ENCODE data around the gene HOXA6.

HOXA6 gene

GRCh38 chr7:27161214-27161720 lies 13.7 kb upstream of the HOXA6 start:
- DNase-seq: peak; percentile 56

- DNase-seq: peak; percentile 85
These were observed 13.1 kb upstream of the HOXA6 start for GRCh38 chr7:27160546-27161213.

GRCh38 chr7:27160145-27160545 lies 12.6 kb upstream of the HOXA6 start:
- no peak for DNase-seq

- no peak for DNase-seq
These were observed 11.9 kb upstream of the HOXA6 start for GRCh38 chr7:27159266-27160144.

GRCh38 chr7:27158436-27159265 lies 11.1 kb upstream of the HOXA6 start:
- DNase-seq: no peak

- no peak for DNase-seq
These were observed 10.3 kb upstream of the HOXA6 start for GRCh38 chr7:27157702-27158431.

- DNase-seq: peak; percentile 50
These were observed 9.5 kb upstream of the HOXA6 start for GRCh38 chr7:27156916-27157701.

GRCh38 chr7:27156508-27156898 lies 8.9 kb upstream of the HOXA6 start, which contains the start of gene HOXA7:
Gene HOXA7, minus strand, starts transcription at chr7:27156675. Its CDS starts 130 bp downstream, at chr7:27156545.
- peak; percentile 78 for DNase-seq

GRCh38 chr7:27155816-27156507 lies 8.4 kb upstream of the HOXA6 start:
- peak; percentile 35 for DNase-seq

- no peak for DNase-seq
These were observed 7.6 kb upstream of the HOXA6 start for GRCh38 chr7:27154901-27155815.

- DNase-seq: no peak
These were observed 6.8 kb upstream of the HOXA6 start for GRCh38 chr7:27154369-27154768.

GRCh38 chr7:27153526-27153925 lies 6.0 kb upstream of the HOXA6 start:
- DNase-seq: no peak

GRCh38 chr7:27152816-27153442 lies 5.4 kb upstream of the HOXA6 start:
- no peak for DNase-seq

GRCh38 chr7:27151931-27152815 lies 4.6 kb upstream of the HOXA6 start, which contains the start of gene HOXA3:
Gene HOXA3, minus strand, starts transcription at chr7:27152583. Its CDS starts 41,943 bp downstream, at chr7:27110640.
- peak; percentile 88 for DNase-seq

- DNase-seq: no peak
These were observed 3.9 kb upstream of the HOXA6 start for GRCh38 chr7:27151341-27151930.

- DNase-seq: peak; percentile 82
These were observed 3.2 kb upstream of the HOXA6 start for GRCh38 chr7:27150568-27151340.

Measured in fibroblast of skin of right quadriceps (primary cell).